Dermis microvascular lymphatic vessel endothelial cell (primary cell): Measurements from ENCODE around the gene SH2D4B. TPM values are rescaled to one million over a fixed set of nuclear protein-coding genes. Genes with fewer than 3 reads are reported as not detected.
"Not testable (repeated sequence)": the region's sequence is repeated elsewhere in the genome, so short reads cannot be mapped to it uniquely, and the experiment has no call there.

Experiments
- DNase-seq, 2 donors: peaks; one replicate each; pipeline versions ENCODE4 v3.0.0 to v3.0.0-alpha.2; 2010; ENCODE audit warnings: low read depth in 2 of 2
- total RNA-seq: library from RNA; depleted of rRNA; stranded (reverse); fragments of >200 nt; gene quantifications from 2 replicates; pipeline ENCODE4 v1.2.1, GENCODE V29; 2014

SH2D4B gene
- total RNA-seq, 1 donor from 2014 or later: under 0.01 TPM

DNA sequence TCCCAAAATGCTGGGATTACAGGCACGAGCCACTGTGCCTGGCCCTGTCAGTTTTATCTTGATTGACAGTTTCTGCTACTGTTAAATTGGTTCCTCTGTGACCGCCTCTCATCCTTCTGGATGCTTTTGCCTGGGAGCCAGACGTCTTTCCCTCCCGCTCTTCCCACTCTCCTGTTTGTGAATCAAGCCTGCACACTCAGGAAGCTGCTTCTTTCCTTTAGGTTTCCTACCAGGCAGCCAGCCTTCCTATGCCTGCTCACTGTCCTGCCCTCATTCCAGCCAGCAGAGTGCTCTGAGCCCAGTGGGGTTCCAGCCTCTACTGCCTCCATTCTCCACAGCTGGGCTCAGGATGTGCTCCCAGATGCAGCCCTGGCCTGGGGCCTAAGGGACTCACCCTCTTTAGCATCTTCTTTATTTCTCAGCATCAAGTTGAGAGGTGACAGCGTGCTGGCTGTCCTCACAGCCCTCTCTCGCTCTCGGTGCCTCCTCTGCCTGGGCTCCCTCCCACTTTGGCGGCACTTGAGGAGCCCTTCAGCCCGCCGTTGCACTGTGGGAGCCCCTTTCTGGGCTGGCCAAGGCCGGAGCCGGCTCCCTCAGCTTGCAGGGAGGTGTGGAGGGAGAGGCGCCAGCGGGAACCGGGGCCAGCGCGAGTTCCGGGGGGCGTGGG, 5.1 kb downstream of the SH2D4B start:
- DNase-seq: peak in 1 of 2 donors; percentile 27

GRCh38 chr10:80543319-80543672, 5.6 kb downstream of the SH2D4B start:
- not testable (repeated sequence) for DNase-seq

GRCh38 chr10:80544316-80544953, 6.7 kb downstream of the SH2D4B start:
- no peak for DNase-seq

DNA sequence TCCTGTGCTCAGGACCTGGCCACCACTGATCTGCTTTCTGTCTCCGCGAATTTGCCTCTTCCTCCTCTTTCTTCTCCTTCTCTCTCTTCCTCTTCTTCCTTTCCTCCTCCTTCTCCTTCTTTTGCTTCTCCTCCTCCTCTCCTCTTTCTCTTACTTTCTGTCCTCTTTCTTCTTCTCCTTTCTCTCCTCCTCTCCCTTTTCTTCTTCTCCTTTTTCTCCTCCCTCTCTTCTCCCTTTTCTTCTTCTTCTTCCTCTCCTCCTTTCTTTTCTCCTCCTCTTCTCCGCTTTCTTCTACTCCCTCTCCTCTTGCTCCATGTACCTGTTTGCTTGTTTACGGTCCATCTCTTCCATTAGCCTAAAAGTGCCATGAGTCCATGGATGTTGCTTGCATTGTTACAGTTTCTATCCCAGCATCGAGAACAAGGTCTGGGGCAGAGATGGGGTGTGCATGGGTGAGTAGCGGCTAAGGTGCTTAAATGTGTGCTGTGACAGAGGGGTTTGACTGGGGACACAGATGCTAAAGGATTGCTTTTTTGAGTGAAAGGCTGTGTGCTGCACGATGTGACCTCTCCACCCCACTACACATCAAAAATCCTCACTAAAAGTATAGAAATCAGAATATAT, 7.7 kb downstream of the SH2D4B start:
- DNase-seq: no peak

GRCh38 chr10:80552151-80552646, 14.5 kb downstream of the SH2D4B start:
- DNase-seq: peak; percentile 33 to 63

DNA sequence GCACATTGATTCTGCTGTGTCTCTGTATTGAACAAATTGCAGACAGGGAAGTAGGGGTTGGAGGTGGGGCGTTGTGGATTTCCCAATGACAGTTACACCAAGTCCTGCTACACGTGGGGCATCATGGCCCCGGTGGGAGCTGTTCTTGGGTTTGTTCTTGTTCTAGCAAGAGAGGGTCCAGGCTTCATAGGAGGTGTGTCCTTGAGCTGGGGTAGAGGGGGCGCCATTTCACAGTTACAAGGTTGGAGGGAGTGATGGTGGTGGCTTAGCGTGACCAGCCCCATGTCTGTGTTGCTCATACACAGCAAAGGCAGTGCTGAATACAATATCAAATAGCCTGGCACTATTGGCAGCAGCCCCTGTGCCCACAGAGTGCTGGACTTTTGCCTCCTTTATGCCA, 15.7 kb downstream of the SH2D4B start:
- DNase-seq: no peak

GRCh38 chr10:80554050-80554449, 16.3 kb downstream of the SH2D4B start:
- no peak for DNase-seq

- no peak for DNase-seq
Observed at GRCh38 chr10:80555415-80555814, 17.7 kb downstream of the SH2D4B start.

GRCh38 chr10:80561950-80562349, 24.2 kb downstream of the SH2D4B start:
- DNase-seq: no peak

GRCh38 chr10:80567292-80567691, 29.6 kb downstream of the SH2D4B start:
- no peak for DNase-seq

DNA sequence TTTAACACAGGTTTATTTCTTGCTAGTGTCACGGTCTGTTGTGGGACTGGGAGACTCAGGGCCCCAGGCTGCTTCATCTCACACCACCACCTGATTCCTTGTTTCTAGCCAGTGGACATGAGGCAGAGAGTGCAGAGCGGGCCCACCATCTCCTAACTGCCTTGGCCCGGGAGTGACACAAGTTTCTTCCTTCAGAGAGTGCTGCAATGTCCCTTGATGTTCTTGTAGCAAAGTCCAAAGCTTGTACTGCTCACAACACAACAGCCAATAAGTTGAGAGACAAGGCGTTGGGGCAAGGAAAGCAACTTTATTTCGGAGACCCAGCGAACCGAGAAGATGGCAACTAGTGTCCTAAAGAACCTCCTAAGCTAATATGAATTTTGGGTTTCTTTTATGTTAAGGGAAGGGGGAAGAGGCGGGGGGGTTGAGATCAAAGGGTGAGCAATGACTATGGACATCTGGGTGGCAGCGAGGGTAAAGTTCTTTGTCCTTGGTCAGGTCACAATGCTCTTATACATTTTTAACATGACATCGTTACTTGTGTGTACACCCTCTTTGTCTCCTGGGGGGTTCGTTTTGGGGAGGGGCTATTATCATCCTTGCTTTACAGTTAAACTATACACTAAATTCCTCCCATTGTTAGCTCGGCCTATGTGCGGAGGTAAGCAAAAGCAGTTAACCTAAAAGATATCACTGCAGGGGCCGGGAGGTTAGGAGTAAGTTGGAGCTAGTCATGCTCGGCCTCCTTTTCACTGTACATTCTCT, 31.6 kb downstream of the SH2D4B start:
- no peak for DNase-seq

- no peak for DNase-seq
Observed at GRCh38 chr10:80571352-80571751, 33.6 kb downstream of the SH2D4B start.

DNA sequence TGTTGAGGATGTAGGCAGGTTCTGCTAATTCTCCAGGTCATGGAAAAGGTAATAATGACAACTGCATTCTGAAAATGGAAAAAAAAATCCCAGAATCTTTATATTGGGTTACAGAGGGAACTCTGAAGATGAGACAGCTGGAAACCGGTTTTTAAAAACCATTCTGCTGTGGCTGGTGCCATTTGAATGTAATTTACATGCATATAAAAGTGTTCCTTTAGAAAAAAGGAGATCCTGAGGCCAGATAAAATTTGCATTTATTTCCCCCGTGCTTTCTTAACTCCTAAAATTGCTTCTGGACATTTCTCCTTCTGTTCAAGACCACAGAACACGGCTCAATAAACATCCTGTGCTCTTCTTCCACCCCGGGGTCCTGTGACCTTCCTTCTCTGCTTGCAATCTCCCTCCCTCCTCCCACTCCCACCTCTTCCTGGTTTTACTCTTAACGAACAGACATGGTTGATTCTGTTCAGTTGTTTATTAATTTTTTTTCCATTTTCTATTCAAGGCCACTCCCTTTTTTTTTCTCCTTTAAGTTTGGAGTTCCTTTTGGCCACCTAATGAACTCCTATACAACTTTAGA, 41.6 kb downstream of the SH2D4B start:
- DNase-seq: no peak

GRCh38 chr10:80579849-80580637, 42.3 kb downstream of the SH2D4B start:
- no peak for DNase-seq

DNA sequence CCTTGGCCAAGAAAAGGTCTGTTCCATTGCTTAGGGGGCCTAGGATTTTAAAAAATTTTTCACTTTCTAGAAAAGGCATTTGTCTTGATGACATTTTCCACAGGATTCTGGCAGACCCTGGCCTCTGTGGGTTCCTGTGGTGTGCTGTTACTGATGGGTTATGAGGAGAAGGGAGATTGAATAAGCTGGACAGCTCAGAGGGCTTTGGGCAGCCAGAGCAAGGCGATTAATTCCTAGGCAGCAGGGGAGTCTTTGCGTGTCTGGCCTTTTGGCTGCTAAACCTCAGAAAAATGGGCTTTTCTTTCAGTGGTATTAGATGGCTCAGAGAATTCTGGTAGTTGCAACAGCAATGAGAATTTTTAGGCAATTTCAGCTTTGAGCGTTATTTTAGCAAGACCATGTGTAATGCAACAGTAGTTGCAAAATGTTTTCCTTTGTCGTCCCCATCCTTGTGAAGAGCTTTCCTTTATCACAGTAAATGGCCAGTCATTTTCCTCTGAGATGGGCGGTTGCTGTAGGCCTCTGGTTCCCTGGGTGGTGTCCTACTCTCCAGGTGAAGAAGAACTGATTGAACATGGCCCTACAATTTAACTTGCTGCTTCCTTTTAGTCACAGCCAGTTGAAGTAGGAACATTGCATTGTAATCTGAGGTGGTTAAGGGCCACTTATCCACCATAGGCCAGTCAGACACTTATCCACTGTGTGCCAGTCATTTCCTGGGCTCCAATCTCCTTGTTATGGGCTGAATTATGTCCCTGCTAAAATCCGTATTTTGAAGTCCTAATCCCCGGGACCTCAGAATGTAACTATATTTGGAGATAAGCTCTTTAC, 43.2 kb downstream of the SH2D4B start:
- DNase-seq: no peak

DNA sequence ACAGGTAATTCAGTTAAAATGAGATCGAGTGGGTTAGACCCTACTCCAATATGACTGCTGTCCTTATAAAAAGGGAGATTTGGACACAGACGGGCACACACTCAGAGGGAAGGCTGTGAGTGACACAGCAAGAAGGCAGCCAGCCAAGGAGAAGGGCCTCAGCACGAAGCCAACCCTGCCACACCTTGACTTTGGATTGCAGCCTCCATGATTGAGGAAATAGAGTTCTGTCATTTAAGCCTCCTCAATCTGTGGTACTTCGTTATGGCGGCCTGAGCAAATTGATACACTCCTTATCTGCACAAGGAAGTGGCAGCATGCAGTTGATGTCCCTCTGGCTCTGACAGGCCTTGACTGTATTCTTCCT, 43.8 kb downstream of the SH2D4B start:
- no peak for DNase-seq

DNA sequence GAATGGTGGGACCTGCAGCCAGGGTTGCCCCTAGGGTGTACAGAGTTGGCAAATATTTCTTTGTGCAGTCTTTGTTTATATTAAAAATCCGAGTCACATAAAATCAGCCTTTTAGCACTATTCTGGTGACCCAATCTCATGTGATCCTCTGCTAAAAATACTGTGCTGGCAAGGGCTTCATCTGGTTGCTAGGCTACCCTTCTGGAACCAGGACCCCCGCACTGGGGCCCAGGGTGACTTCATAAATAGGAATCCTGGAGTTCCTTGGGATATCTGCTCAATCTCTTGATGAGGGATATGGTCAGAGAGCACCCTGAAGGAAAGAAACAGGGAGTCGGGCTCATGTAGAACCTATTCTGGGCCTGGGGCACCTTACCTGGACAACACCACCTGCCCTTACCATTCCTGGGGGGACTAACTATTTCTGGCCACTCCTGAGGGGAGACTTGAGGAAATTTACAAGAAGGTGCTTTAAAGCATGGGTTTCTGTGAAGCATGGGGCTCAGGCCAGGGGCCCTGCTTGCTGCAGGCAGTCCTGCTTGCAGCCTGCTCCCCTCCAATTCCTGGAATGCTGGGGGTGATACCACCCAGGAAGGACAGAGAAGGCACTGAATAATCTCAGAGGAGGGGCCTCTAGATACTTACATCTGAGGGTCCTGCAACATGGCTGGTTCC, 44.7 kb downstream of the SH2D4B start:
- DNase-seq: no peak

- DNase-seq: no peak
Observed at GRCh38 chr10:80583685-80584084, 46.0 kb downstream of the SH2D4B start.

DNA sequence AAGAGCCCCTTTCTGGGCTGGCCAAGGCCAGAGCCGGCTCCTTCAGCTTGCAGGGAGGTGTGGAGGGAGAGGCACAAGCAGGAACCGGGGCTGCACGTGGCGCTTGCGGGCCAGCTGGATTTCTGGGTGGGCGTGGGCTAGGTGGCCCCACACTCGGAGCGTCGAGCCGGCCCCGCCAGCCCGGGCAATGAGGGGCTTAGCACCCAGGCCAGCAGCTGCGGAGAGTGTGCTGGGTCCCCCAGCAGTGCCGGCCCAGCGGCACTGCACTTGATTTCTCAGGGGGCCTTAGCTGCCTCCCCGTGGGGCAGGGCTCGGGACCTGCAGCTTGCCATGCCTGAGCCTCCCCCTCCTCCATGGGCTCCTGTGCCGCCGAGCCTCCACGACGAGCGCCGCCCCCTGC, 48.1 kb downstream of the SH2D4B start:
- DNase-seq: no peak

DNA sequence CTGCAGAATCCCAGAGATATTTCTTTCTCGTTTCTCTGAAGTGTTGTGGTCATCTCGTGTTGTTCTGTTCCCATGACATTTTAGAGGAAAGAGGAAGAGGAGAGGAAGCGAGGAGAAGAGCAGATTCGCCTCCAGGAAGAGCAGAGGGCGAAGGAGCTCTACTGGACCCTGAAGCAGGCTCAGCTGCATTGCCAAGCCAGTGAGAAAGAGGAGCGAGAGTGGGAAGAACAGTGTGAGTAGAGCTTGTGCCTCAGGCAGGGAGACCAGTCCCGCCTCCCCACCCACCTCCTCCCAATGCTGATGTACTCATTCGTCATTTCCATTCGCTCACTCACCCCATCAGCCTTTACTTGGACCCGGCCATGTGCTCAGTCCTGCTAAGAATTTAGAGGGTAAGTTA, 50.8 kb downstream of the SH2D4B start:
- no peak for DNase-seq
